Measurements from ENCODE around the gene HSD11B2. TPM values are rescaled to one million over a fixed set of nuclear protein-coding genes. Genes with fewer than 3 reads are reported as not detected.

The HSD11B2 gene
- total RNA-seq (2014; rRNA removed; shearing (Covaris generic)) (not detected in 2 replicates), total RNA-seq (2022) (not detected in 2 replicates), Bru-seq, nascent RNA (percentile 12 among the genes with signal in this experiment), BruChase-seq, experiment 1, labeled RNA remaining after a 6-hour chase (not detected), BruChase-seq, experiment 2, labeled RNA remaining after a 2-hour chase (not detected)
- long read RNA-seq, result 0 reads

- H3K4me3 ChIP-seq (ENCODE audit: low read depth, low read length, poor library complexity, severe bottlenecking), result peak within 1 kb of the TSS; percentile 46
- TF ChIP-seq EZH2phosphoT487 (IDR thresholded peaks at IDR 0.05; ENCODE audit: borderline replicate concordance, low read depth, low read length) (no peak), CTCF (conservative IDR thresholded peaks at IDR 0.05; ENCODE audit: low read length) (no peak)
- no peaks in the 10 kb centered on the region for H3K4me1 ChIP-seq (ENCODE audit: insufficient read depth, low read length, poor library complexity, severe bottlenecking)
- H3K27ac ChIP-seq (ENCODE audit: low read depth, low read length, poor library complexity, severe bottlenecking), result no peak within 1 kb of the TSS
- no peaks in the 10 kb centered on the region for H3K9me3 ChIP-seq (ENCODE audit: low read length)
- no TSS peak for BruUV-seq (replicated peaks)
- no peak within 1 kb of the TSS for H2AFZ ChIP-seq (ENCODE audit: low read length)
- ChIA-PET POLR2A (interaction anchor here (0.6 kb wide), 1 partner anchor 233 kb away, joined by 11 read pairs; no protein-coding TSS in a partner anchor), CTCF (ENCODE audit: unreplicated experiment) (interaction anchor here (0.6 kb wide), 1 partner anchor 249 kb away, joined by 14 read pairs; no protein-coding TSS in a partner anchor)
- H3K4me2 ChIP-seq (ENCODE audit: low read length), result peak within 1 kb of the TSS; percentile 58; the same call in 1 of the 2 replicates
- no peak for DNase-seq (ENCODE audit: low spot score)
- no peaks in the 10 kb centered on the region for H3K36me3 ChIP-seq (ENCODE audit: insufficient read depth, low read length)
- no peaks in the 10 kb centered on the region for H3K79me2 ChIP-seq (ENCODE audit: insufficient read depth, low read depth, low read length)
- intact Hi-C loops (cut with micrococcal nuclease; ENCODE audit: unreplicated experiment), result no loop called here
- no peaks in the 10 kb centered on the region for H4K20me1 ChIP-seq (ENCODE audit: insufficient read depth, low read length)
- H3K9me2 ChIP-seq (ENCODE audit: insufficient read depth, low read length), result no peaks in the 10 kb centered on the region
These were observed at the start of gene HSD11B2 for GRCh38 chr16:67430977-67431774. Gene HSD11B2 (plus strand): TSS chr16:67431121. CDS start chr16:67431249, 128 bp downstream.

GRCh38 chr16:67383284-67383683, 47.6 kb upstream of the HSD11B2 start:
- H3K9me2 ChIP-seq (ENCODE audit: insufficient read depth, low read length), result no peaks in the 10 kb centered on the region
- BruUV-seq (replicated peaks), result no TSS peak
- H2AFZ ChIP-seq (ENCODE audit: low read length), result no peak overlapping the region
- H3K27ac ChIP-seq (ENCODE audit: low read depth, low read length, poor library complexity, severe bottlenecking), result no peak overlapping the region
- ChIA-PET CTCF (ENCODE audit: unreplicated experiment) (no interaction called here), POLR2A (no interaction called here)
- DNase-seq (ENCODE audit: low spot score), result no peak
- no peak for TF ChIP-seq CTCF (conservative IDR thresholded peaks at IDR 0.05; ENCODE audit: low read length)
- no peak for TF ChIP-seq EZH2phosphoT487 (IDR thresholded peaks at IDR 0.05; ENCODE audit: borderline replicate concordance, low read depth, low read length)
- no peak overlapping the region for H3K4me3 ChIP-seq (ENCODE audit: low read depth, low read length, poor library complexity, severe bottlenecking)
- intact Hi-C loops (cut with micrococcal nuclease; ENCODE audit: unreplicated experiment), result no loop called here
- no peaks in the 10 kb centered on the region for H3K79me2 ChIP-seq (ENCODE audit: insufficient read depth, low read depth, low read length)
- no peaks in the 10 kb centered on the region for H3K36me3 ChIP-seq (ENCODE audit: insufficient read depth, low read length)
- no peaks in the 10 kb centered on the region for H3K4me1 ChIP-seq (ENCODE audit: insufficient read depth, low read length, poor library complexity, severe bottlenecking)
- H4K20me1 ChIP-seq (ENCODE audit: insufficient read depth, low read length), result no peaks in the 10 kb centered on the region
- no peaks in the 10 kb centered on the region for H3K9me3 ChIP-seq (ENCODE audit: low read length)
- no peak overlapping the region for H3K4me2 ChIP-seq (ENCODE audit: low read length)

Measured in OCI-LY7 (cell line).